GM18507 (cell line): ENCODE data around the gene HOXC13.

ENCODE experiments used
- DNase-seq: peaks from one replicate; pipeline ENCODE4 v3.0.0; 2011; ENCODE audit warnings: low read depth; ENCODE audit not compliant: insufficient read length; ENCODE audit errors: extremely low spot score
- FAIRE-seq: peaks from 2 replicates; lab custom pipeline; 2011; peaks lifted over from hg19 to GRCh38; lab: Jason Lieb, UNC

Gene HOXC13

GRCh38 chr12:53952871-53953734, 14.5 kb downstream of the HOXC13 start:
- FAIRE-seq (no peak), DNase-seq (no peak)

GRCh38 chr12:53953831-53954693, 15.4 kb downstream of the HOXC13 start:
- DNase-seq (no peak), FAIRE-seq (no peak)

DNA sequence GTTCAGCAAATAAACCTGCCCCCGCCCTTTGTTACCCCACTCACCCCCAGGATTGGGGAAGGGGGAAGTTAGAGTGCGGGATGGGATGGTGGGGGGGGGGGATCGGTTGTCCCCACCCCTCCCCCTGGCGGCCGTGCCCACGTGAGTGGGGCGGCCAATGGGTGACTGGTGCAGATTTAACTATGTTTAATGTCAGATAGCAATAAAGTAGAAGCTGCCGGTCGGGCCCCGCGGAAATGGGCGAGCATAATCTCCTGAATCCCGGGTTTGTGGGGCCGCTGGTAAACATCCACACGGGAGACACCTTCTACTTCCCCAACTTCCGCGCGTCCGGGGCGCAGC, 16.0 kb downstream of the HOXC13 start, which contains the start of gene HOXC12:
Gene HOXC12, plus strand, starts transcription at position 210 of the 342 bp plus-strand sequence. Its CDS starts 27 bp downstream, at position 237.
- DNase-seq (no peak), FAIRE-seq (no peak)

DNA sequence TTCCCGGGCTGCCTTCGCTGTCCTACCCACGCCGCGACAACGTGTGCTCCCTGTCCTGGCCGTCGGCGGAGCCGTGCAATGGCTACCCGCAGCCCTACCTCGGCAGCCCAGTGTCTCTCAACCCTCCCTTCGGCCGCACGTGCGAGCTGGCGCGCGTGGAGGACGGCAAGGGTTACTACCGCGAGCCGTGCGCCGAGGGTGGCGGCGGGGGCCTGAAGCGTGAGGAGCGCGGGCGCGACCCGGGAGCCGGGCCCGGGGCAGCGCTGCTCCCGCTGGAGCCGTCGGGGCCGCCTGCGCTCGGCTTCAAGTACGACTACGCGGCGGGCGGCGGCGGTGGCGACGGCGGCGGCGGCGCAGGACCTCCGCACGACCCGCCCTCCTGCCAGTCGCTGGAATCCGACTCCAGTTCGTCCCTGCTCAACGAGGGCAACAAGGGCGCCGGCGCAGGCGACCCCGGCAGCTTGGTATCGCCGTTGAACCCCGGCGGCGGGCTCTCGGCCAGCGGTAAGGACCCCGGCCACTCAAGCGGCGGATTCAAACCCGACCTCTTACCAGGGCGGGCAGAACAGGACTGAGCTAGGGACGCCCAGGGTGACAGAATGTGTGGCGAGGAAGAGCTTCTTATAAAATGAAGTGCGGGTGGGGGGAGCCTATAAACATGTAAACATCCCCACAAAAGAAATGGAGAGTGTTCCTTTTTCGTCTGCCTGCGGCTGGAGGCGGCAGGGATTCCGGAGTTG, 16.6 kb downstream of the HOXC13 start:
- DNase-seq (no peak), FAIRE-seq (no peak)

- FAIRE-seq: no peak
Measured at GRCh38 chr12:53955776-53956250, 17.2 kb downstream of the HOXC13 start.

GRCh38 chr12:53956251-53956887, 17.7 kb downstream of the HOXC13 start:
- no peak for FAIRE-seq
- no peak for DNase-seq

More at GRCh38 chr12:53955776-53956250, 17.2 kb downstream of the HOXC13 start:
- no peak for DNase-seq

- no peak for FAIRE-seq
- no peak for DNase-seq
Measured at GRCh38 chr12:53956914-53957536, 18.4 kb downstream of the HOXC13 start.

DNA sequence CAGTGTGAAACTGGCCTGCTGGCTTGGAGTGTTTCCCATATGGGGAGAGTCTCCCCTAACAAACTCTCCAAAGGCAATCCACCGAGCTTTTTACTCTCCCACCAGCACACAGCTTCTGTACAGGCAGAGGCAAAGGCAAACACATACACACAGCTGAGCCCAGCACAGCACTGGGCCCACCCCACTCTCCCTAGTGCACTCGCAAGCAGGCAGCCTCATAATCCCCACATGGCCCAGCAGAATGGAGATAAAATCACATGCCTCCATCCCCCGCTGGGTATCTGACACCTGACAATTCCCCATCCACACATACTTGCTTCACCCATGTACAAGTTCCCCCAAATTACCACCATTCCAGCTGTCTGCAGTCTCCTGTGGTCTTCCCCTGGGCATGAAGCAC, 19.5 kb downstream of the HOXC13 start:
- FAIRE-seq: no peak

DNA sequence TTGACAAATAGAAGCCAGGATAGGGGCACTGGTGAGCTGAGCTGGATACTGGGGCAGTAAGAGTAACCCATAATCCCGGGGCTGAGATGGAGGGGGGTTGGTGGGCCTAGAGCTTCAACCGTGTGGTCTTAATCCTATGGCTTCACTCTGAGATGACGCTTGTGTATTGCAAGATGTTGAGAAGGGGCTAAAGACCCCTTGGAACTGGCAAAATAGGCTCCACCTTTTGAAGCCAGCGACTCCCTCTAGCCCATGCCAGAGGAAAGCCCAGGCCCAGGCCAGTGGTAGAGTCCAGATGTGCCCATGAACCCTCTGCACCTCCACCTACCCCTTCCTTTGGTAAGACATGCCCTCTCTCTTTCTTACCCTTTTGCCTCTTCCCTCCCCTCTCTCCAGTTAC, 20.7 kb downstream of the HOXC13 start:
- no peak for DNase-seq
- no peak for FAIRE-seq

More for the DNA sequence above, 19.5 kb downstream of the HOXC13 start:
- no peak for DNase-seq

DNA sequence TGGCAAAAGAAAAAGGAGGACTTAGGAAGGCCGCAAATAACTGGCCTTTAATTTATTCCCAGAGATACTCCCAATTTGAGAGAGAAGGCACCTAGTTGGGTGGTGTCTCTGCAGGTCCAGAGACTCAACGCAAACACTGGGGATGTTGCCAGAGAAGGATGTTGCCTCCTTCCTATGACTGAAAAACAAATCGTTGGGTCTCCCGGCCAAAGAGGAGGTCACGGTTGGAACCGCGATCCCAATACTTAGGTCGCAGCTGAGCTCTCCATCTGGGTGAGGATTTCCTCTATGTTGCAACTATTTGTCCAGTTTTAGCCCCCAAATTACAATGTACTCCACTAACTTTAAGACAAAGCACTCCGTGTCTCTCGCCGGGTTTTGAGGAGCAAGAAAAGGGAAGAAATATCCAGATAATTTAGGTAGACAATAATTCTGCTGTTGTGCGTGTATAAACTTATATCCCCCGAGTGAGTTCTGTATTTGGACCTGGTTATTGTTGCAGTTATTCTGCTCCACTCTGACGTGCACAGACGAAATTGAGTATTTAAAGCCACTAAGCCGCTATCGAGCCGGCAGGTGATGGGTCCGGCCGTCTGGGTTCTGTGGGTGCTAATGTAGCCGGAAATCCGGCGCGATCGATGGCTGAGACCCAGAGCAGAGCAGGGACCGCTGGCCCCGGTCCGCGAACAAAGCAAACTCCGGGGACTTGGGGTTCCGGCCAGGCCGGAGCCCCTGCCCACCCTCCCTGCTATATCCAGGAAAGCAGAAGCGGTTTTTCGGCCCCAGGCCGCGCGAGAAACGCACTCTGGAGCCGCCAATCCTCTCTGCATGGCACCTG, 21.8 kb downstream of the HOXC13 start:
- DNase-seq (no peak), FAIRE-seq (no peak)

DNA sequence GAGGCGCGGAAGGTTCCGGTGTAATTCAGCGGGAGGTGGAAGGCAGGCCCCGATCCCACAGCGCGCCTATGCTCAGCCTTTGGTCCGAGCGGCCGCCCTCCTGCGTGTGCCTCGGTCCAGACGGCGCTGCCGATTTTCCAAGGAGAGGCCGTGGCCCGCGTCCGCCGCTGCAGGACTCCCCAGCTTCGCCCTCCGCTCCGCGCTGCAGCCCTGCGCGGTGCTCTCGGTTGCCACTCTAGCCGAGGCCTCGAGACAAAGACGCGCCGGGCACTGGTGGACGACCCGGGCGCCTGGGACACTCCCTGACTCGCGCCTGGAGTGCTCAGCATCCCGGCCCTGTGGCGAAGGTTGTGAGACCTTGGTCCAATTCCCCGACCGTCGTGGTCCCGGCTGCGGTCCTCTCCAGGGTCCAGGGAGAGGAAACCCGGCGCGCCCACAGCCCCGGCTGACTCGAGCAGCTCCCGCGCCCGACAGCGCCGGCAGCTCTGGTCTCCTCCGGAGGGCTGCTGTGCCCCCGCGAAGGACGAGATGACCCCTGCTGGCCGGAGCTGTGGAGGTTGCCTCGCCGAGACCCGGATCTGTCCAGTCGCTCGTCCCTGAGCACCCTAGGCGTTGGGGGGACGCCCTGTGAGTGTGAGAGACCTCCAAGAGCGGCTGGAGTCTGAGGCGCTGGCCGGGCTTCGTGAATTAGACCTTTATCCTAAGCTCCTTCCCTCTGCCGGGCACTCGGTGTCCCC, 22.6 kb downstream of the HOXC13 start:
- no peak for DNase-seq
- no peak for FAIRE-seq

GRCh38 chr12:53963005-53963404, 24.4 kb downstream of the HOXC13 start:
- no peak for DNase-seq
- no peak for FAIRE-seq

DNA sequence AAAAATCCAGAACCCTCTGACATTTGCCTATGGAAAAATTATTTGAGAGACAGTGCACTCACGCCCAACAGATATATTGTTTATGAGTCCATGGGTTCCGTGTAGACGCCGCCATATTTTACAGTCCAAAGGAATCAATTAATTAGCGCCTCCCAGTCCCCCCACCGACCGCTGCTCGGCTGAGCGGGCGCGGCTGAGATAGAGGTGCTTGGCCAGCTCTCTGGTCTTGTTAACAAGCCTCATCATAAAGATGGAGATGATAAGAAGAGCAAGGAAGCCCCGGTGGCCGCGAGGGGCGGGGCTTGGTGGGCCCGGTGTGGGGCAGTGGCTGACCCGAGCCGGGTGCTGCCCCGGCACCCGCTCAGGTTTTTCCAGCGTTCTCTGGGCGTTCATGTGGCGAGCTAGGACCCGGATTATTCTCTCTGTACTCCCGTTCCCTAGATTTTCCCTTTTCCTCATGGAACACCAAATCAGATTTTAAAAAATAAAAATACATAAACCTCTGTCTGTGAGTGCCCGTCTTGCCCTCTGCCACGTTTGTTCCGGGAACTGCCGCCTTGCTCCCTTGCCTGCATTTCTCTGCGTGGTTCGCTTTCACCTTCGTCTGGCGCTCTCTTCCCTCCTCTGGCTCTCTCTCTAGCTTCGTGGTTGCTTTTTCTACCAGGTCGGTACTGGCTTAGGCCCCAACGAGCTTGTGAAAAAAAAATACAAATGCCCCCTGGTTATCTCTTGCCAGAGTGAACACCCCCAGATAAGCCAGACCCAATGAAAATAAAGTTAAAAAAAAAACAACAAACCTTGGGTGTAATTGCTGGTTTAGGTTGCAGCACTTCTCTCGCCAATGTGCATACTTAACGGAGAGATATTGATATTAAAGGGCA, 25.0 kb downstream of the HOXC13 start:
- FAIRE-seq (no peak), DNase-seq (no peak)

- FAIRE-seq: no peak
- no peak for DNase-seq
Measured at GRCh38 chr12:53964315-53964713, 25.7 kb downstream of the HOXC13 start.

GRCh38 chr12:53965281-53966084, 26.9 kb downstream of the HOXC13 start:
- DNase-seq: no peak
- no peak for FAIRE-seq

DNA sequence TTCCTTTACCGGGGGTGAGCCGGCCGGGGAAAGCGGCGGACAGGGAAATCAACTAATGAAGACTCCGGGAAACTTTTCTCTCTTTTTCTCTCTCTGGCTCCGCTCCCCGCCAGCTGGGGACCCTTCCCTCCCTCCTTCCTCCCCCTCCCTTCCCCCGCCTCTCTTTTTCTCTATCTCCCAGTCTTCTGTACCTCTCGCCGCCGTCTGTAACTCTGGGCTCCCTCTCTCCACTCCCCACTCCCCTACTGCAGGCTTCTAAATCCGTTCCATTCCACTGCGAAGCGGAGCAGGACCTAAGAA, 27.4 kb downstream of the HOXC13 start:
- no peak for FAIRE-seq

More for the DNA sequence above, 27.4 kb downstream of the HOXC13 start:
- no peak for DNase-seq
